Activated naive CD4-positive, alpha-beta T cell treated with anti-CD3 and anti-CD28 coated beads, Interleukin-2, amount 50 U/mL, for 24 hours (primary cell): ENCODE measurements around the gene ARHGAP26.
A peak's percentile ranks its signal among the peaks of the same experiment; 100 is the strongest.

ENCODE experiments used
- H3K27ac Mint-ChIP-seq: one replicate; pipeline ENCODE4 v1.8.0; 2021; ENCODE audit warnings: mild to moderate bottlenecking, mixed read lengths
- H3K27me3 Mint-ChIP-seq: one replicate; pipeline ENCODE4 v1.8.0; 2021; ENCODE audit warnings: mixed read lengths
- H3K36me3 Mint-ChIP-seq: one replicate; pipeline ENCODE4 v1.8.0; 2021; ENCODE audit warnings: mixed read lengths
- H3K4me1 Mint-ChIP-seq: one replicate; pipeline ENCODE4 v1.8.0; 2021; ENCODE audit warnings: mixed read lengths
- H3K4me3 Mint-ChIP-seq: one replicate; pipeline ENCODE4 v1.8.0; 2021; ENCODE audit warnings: mild to moderate bottlenecking, mixed read lengths
- H3K9me3 Mint-ChIP-seq: one replicate; pipeline ENCODE4 v1.8.0; 2021; ENCODE audit warnings: mixed read lengths

The ARHGAP26 gene

GRCh38 chr5:143032581-143032836 lies 262.3 kb downstream of the ARHGAP26 start:
- Mint-ChIP-seq H3K36me3 (peaks cover 7% of the 10 kb centered on the region), H3K27ac (no peak overlapping the region), H3K4me1 (peaks cover 55% of the 10 kb centered on the region), H3K27me3 (no peaks in the 10 kb centered on the region), H3K9me3 (no peaks in the 10 kb centered on the region), H3K4me3 (no peak overlapping the region)

DNA sequence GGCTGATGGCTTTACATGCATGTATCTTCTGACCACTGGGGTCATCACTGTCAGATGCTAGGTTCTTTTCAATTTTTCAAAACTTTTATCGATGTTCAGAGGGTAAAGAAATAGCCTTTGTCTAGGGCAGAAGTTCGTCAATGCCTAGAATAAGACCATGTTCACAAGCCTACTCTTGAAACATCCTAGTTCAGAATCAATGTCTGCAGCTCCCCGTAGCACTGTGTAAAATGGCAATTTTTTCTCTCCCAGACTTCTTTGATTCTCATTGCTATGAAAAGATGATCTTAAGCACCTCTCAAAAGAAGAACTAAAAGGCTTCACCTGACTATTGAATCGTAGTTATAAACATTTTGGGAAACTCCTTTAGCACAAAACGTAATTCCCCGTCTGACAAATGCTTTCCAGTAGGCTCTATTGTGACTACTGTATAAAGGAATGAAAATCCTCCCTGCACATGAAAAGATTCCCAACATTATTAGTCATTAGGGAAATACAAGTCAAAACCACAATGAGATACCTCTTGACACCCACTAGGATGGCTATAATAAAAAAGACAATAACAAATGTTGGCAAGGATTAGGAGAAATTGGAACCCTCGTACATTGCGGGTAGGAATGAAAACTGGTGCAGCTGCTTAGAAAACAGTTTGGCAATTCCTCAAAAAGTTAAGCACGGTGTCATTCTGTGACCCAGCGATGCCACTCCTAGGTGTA lies 263.5 kb downstream of the ARHGAP26 start:
- H3K27ac Mint-ChIP-seq = no peak overlapping the region
- H3K4me1 Mint-ChIP-seq = peaks cover 59% of the 10 kb centered on the region
- peaks cover 7% of the 10 kb centered on the region for H3K36me3 Mint-ChIP-seq
- no peaks in the 10 kb centered on the region for H3K27me3 Mint-ChIP-seq
- no peaks in the 10 kb centered on the region for H3K9me3 Mint-ChIP-seq
- H3K4me3 Mint-ChIP-seq = no peak overlapping the region

GRCh38 chr5:143036146-143036927 lies 266.2 kb downstream of the ARHGAP26 start:
- H3K27me3 Mint-ChIP-seq = no peaks in the 10 kb centered on the region
- peaks cover 35% of the 10 kb centered on the region for H3K4me1 Mint-ChIP-seq
- peak overlapping the region; percentile 31 for H3K4me3 Mint-ChIP-seq
- H3K36me3 Mint-ChIP-seq = peaks cover 16% of the 10 kb centered on the region
- no peaks in the 10 kb centered on the region for H3K9me3 Mint-ChIP-seq
- peak overlapping the region; percentile 73 for H3K27ac Mint-ChIP-seq

- Mint-ChIP-seq H3K9me3 (no peaks in the 10 kb centered on the region), H3K4me1 (peaks cover 28% of the 10 kb centered on the region), H3K36me3 (peaks cover 16% of the 10 kb centered on the region), H3K4me3 (no peak overlapping the region), H3K27ac (peak overlapping the region; percentile 44), H3K27me3 (no peaks in the 10 kb centered on the region)
These were observed 266.9 kb downstream of the ARHGAP26 start for GRCh38 chr5:143037071-143037470.

DNA sequence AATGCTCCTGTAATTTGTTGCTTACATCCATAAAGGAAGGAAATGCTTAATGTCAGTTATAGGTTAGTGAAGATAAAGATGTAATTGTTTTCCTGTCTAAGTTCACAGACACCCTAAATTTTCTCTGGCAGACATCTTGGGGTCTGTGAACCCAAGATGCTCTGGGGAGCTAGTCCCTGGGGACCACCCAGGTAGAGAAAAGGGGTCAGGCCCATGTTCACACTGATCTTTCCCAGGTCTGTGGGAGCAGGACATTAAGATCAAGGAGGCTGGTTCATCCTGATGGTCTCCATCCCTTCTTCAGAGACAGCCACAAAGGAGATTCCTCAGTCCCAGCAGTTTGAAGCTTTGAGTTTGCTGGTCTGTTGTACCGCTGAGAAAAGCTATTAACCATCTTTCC lies 267.5 kb downstream of the ARHGAP26 start:
- H3K4me1 Mint-ChIP-seq = peaks cover 28% of the 10 kb centered on the region
- no peaks in the 10 kb centered on the region for H3K27me3 Mint-ChIP-seq
- H3K4me3 Mint-ChIP-seq = no peak overlapping the region
- H3K27ac Mint-ChIP-seq = peak overlapping the region; percentile 8
- no peaks in the 10 kb centered on the region for H3K9me3 Mint-ChIP-seq
- H3K36me3 Mint-ChIP-seq = peaks cover 20% of the 10 kb centered on the region

GRCh38 chr5:143040622-143041021 lies 270.4 kb downstream of the ARHGAP26 start:
- H3K36me3 Mint-ChIP-seq = peaks cover 35% of the 10 kb centered on the region
- no peaks in the 10 kb centered on the region for H3K9me3 Mint-ChIP-seq
- H3K4me3 Mint-ChIP-seq = no peak overlapping the region
- H3K4me1 Mint-ChIP-seq = peaks cover 16% of the 10 kb centered on the region
- no peak overlapping the region for H3K27ac Mint-ChIP-seq
- no peaks in the 10 kb centered on the region for H3K27me3 Mint-ChIP-seq

DNA sequence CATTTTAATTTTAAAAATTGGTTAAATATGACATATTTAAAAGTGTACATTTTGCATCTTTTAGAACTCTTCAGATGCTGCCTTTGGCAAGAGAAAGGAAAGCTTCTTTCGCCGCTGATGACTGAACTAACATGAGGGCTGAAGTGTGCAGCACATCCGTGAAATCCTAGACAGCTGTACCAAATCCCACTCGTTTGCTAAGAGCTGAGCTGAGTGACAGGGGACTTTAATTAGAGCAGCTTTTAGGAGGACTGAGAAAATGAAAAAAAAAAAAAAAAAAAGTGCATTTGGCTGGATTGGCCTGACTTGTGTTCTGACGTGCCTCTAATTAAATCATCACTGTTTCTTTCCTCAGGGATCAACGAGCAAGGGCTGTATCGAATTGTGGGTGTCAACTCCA lies 271.3 kb downstream of the ARHGAP26 start:
- Mint-ChIP-seq H3K27me3 (no peaks in the 10 kb centered on the region), H3K9me3 (no peaks in the 10 kb centered on the region), H3K4me3 (no peak overlapping the region), H3K27ac (no peak overlapping the region), H3K36me3 (peaks cover 31% of the 10 kb centered on the region), H3K4me1 (peaks cover 10% of the 10 kb centered on the region)

- Mint-ChIP-seq H3K9me3 (no peaks in the 10 kb centered on the region), H3K27me3 (no peaks in the 10 kb centered on the region), H3K36me3 (peaks cover 30% of the 10 kb centered on the region), H3K27ac (no peak overlapping the region), H3K4me3 (no peak overlapping the region), H3K4me1 (peaks cover 6% of the 10 kb centered on the region)
These were observed 272.0 kb downstream of the ARHGAP26 start for GRCh38 chr5:143041972-143042770.

GRCh38 chr5:143044265-143044664 lies 274.1 kb downstream of the ARHGAP26 start:
- H3K9me3 Mint-ChIP-seq = no peaks in the 10 kb centered on the region
- H3K4me3 Mint-ChIP-seq = no peak overlapping the region
- peaks cover 6% of the 10 kb centered on the region for H3K4me1 Mint-ChIP-seq
- no peaks in the 10 kb centered on the region for H3K27me3 Mint-ChIP-seq
- H3K27ac Mint-ChIP-seq = no peak overlapping the region
- H3K36me3 Mint-ChIP-seq = peaks cover 34% of the 10 kb centered on the region

- no peaks in the 10 kb centered on the region for H3K27me3 Mint-ChIP-seq
- H3K4me3 Mint-ChIP-seq = no peak overlapping the region
- no peak overlapping the region for H3K27ac Mint-ChIP-seq
- H3K4me1 Mint-ChIP-seq = peaks cover 14% of the 10 kb centered on the region
- H3K9me3 Mint-ChIP-seq = no peaks in the 10 kb centered on the region
- H3K36me3 Mint-ChIP-seq = peaks cover 34% of the 10 kb centered on the region
These were observed 274.9 kb downstream of the ARHGAP26 start for GRCh38 chr5:143045062-143045461.

GRCh38 chr5:143046314-143046713 lies 276.1 kb downstream of the ARHGAP26 start:
- Mint-ChIP-seq H3K4me1 (peaks cover 19% of the 10 kb centered on the region), H3K27ac (no peak overlapping the region), H3K36me3 (peaks cover 33% of the 10 kb centered on the region), H3K27me3 (no peaks in the 10 kb centered on the region), H3K9me3 (no peaks in the 10 kb centered on the region), H3K4me3 (no peak overlapping the region)

GRCh38 chr5:143047091-143047490 lies 276.9 kb downstream of the ARHGAP26 start:
- H3K27me3 Mint-ChIP-seq = no peaks in the 10 kb centered on the region
- peak overlapping the region; percentile 3 for H3K27ac Mint-ChIP-seq
- H3K4me3 Mint-ChIP-seq = no peak overlapping the region

DNA sequence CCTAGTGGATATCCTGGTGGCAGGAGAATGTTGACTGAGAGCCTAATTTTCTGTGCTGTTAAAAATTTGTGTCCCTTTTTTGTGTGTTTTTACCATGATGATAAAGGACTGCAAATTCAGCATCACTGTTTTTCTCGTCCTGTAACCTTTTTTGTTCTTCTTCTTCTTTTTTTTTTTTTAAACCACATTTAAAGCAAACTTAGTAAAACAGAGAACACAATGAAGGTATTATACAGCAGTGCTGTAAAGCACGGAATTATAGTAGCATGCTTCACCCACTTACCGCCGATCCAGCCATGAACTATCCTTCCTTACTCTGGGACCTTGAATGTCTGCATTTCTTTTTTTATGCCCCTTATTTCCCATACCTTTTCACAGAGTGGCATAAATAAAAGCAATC lies 280.0 kb downstream of the ARHGAP26 start:
- H3K4me3 Mint-ChIP-seq = no peak overlapping the region
- no peaks in the 10 kb centered on the region for H3K9me3 Mint-ChIP-seq
- peak overlapping the region; percentile 5 for H3K27ac Mint-ChIP-seq
- peaks cover 24% of the 10 kb centered on the region for H3K36me3 Mint-ChIP-seq
- peaks cover 38% of the 10 kb centered on the region for H3K4me1 Mint-ChIP-seq
- H3K27me3 Mint-ChIP-seq = no peaks in the 10 kb centered on the region

More at GRCh38 chr5:143047091-143047490, 276.9 kb downstream of the ARHGAP26 start:
- H3K36me3 Mint-ChIP-seq = peaks cover 33% of the 10 kb centered on the region
- H3K4me1 Mint-ChIP-seq = peaks cover 19% of the 10 kb centered on the region
- no peaks in the 10 kb centered on the region for H3K9me3 Mint-ChIP-seq

DNA sequence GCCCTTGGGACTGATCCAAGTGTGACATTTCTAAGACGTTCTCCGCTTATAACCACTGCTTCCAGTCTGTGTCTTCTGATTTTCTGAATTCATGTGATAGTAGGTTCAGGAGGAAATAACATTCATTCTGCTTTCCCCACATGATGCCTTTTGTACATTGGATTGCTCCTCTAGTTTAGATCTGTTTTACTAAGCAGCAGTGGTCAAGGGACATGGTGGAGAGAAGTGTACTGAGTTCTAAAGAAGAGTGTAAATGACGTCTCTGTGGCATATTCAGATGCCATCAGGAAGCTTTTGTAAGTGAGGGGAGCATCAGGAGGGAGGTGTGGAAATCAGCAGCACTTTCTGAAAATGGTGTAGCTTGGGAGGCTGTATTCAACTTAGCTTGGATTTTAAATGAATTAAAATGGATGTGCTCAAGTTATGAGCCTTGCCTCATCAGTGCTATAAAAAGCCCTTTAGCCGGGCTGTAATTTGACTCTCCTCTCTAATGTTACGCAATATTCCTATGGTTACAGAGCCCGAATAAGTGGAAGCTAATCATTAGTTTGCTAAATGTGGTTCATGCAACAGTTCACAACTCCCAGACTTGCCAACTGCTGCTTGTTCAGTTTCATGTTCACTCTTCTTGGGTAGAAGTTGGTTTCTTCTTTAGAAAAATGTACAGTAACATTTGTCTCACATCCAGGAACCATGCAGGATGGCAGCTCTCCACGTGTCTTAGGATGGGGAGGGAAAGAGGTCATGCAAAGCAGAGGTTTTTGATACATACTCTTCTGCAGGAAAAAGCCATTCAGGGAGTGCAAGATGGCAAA lies 281.3 kb downstream of the ARHGAP26 start:
- H3K4me1 Mint-ChIP-seq = peaks cover 51% of the 10 kb centered on the region
- H3K27ac Mint-ChIP-seq = no peak overlapping the region

DNA sequence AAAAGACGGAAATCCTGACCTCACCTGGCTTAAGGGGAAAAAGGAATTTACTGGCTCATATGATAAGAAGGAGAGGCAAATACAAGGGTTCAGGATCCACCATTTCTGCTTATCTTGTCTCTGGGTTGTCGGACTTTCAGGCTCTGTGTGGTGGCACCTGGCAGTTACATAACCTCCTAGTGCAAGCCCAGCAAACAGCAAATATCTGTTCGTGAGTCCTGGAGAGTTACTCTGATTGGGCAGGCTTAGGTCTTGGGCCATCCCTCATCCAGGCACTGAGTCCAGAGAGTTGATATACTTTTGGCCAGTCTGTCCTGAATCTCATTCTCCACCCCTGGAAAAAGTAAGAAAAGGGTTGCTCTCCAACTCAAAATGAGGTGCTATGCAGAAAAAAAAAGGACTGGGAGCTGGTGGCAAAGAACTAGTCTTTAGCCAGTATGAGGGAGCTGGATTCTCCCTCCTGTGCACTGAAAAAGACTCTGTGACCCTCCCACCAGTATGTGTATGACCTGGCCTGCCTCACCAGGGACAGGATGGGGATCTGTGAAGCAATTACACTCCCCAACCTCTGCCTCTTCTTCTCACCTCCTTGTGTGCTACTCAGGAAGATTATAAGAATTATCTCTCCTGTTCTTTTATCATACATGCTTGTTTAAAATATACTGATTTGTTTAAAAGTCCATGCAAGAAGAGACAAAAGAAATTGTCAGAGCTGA lies 282.9 kb downstream of the ARHGAP26 start:
- Mint-ChIP-seq H3K27ac (peak overlapping the region; percentile 12), H3K36me3 (peaks cover 45% of the 10 kb centered on the region), H3K4me3 (no peak overlapping the region), H3K4me1 (peaks cover 54% of the 10 kb centered on the region), H3K9me3 (no peaks in the 10 kb centered on the region), H3K27me3 (no peaks in the 10 kb centered on the region)

More for the DNA sequence above, 281.3 kb downstream of the ARHGAP26 start:
- Mint-ChIP-seq H3K36me3 (peaks cover 35% of the 10 kb centered on the region), H3K4me3 (no peak overlapping the region), H3K9me3 (no peaks in the 10 kb centered on the region), H3K27me3 (no peaks in the 10 kb centered on the region)
